Erythroblast (primary cell): ENCODE data around the gene OCLN.
"Not testable (repeated sequence)": the region's sequence is repeated elsewhere in the genome, so short reads cannot be mapped to it uniquely, and the experiment has no call there.

Source experiments
- GATA1 ChIP-seq: IDR thresholded peaks from 2 replicates; pipeline ENCODE4 v1.6.1; 2011; ENCODE audit warnings: low read depth, mild to moderate bottlenecking, control low read depth, low read length, moderate library complexity
- POLR2A ChIP-seq: IDR thresholded peaks from 2 replicates; pipeline ENCODE4 v1.6.1; 2011; ENCODE audit warnings: mild to moderate bottlenecking, low read length

DNA sequence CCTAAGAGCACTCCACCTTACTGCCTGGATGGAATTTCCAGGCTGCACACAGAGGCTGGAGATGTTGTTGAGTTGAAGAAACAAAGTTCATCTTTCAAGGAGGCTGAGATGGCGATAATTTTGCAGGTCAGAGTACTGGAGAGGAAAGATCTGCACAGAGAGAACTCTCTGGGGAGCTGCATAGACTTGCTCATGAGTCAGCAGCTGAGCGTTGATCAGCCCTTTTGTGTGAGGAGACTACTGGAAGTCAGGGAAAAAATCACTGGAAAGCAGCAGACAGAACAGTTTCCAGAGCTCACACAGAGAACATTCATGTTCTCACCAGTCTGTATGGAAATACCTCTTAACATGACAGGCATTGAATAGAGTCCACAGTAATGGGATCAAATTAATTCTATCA, 90.8 kb downstream of the OCLN start:
- not testable (repeated sequence) for TF ChIP-seq POLR2A, GATA1
